Left ventricle myocardium inferior (tissue), 1 donor: ENCODE data around the gene PCLO. TPM values are rescaled to one million over a fixed set of nuclear protein-coding genes. Genes with fewer than 3 reads are reported as not detected.

ENCODE experiments used
- DNase-seq: peaks from one replicate; pipeline ENCODE4 v3.0.0-alpha.2; 2020
- H3K27ac ChIP-seq: fragments of 200-600 bp; replicated peaks from 2 replicates; pipeline ENCODE4 v1.8.0; 2021
- H3K27me3 ChIP-seq: fragments of 200-600 bp; 2 replicates; pipeline ENCODE4 v1.8.0; 2021; ENCODE audit warnings: low read depth
- H3K36me3 ChIP-seq: fragments of 200-600 bp; 2 replicates; pipeline ENCODE4 v1.8.0; 2021
- H3K4me1 ChIP-seq: fragments of 200-600 bp; 2 replicates; pipeline ENCODE4 v1.8.0; 2021
- H3K4me3 ChIP-seq: fragments of 200-600 bp; 2 replicates; pipeline ENCODE4 v1.8.0; 2021; ENCODE audit warnings: mild to moderate bottlenecking, moderate library complexity
- H3K9me3 ChIP-seq: fragments of 200-600 bp; replicated peaks from 2 replicates; pipeline ENCODE4 v1.8.0; 2021
- intact Hi-C: fragments of 100-400 bp; cut with micrococcal nuclease; formaldehyde crosslinking; loops from one replicate; pipeline ENCODE4 v1.11.0; 2022
- total RNA-seq: library from RNA; stranded (reverse); fragmentation: NEBNext Ultra II Directional; extraction: Animal tissue kit (Norgen Biotek cat#: 25700); gene quantifications from one replicate; pipeline ENCODE4 v1.2.1, GENCODE V29; 2021
- TF ChIP-seq, protein P1 (sequence below): fragments of 200-600 bp; IDR thresholded peaks from 2 replicates; pipeline ENCODE4 v1.8.0; 2021; ENCODE audit warnings: antibody characterized with exemption, mild to moderate bottlenecking, borderline replicate concordance
- donor health status: DM: no; HTN: yes; CAD: no; lungs with severe emphysema.

PCLO gene
- total RNA-seq, 1 donor from 2014 or later, result 4.2 TPM

DNA sequence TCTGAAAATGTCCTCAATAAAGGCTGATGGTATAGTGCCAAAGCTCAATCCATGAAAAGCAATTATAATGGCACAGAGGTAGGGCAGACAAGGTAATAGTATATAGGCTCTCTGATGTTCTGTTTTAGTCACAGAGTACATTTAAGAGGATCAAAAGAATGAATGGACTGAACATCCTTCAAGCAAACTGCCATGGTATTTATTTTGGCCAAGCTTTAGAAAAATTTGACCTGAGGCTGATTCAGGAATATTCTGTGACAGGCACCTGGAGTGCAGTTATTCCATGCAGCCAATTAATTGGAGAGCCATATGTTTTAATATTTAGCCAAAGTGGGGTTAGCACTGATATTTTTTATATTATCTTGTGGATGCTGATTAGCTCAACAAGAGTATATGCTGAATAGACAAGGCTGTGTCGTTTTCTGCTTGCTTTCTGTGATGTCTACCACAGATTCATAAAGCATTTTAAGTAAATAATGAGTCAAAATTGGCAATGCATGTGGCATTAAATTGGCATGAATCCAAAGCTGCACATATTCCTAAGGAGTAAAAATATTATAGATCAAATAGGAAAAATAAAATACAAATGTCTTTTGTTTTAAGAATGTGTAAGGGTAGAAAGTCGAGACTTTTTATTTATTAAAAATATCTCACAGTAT is 177.4 kb downstream of the PCLO start:
- no peak overlapping the region for H3K27ac ChIP-seq
- intact Hi-C loops, result no loop called here
- H3K27me3 ChIP-seq, result no peaks in the 10 kb centered on the region
- TF ChIP-seq, protein P1, sequence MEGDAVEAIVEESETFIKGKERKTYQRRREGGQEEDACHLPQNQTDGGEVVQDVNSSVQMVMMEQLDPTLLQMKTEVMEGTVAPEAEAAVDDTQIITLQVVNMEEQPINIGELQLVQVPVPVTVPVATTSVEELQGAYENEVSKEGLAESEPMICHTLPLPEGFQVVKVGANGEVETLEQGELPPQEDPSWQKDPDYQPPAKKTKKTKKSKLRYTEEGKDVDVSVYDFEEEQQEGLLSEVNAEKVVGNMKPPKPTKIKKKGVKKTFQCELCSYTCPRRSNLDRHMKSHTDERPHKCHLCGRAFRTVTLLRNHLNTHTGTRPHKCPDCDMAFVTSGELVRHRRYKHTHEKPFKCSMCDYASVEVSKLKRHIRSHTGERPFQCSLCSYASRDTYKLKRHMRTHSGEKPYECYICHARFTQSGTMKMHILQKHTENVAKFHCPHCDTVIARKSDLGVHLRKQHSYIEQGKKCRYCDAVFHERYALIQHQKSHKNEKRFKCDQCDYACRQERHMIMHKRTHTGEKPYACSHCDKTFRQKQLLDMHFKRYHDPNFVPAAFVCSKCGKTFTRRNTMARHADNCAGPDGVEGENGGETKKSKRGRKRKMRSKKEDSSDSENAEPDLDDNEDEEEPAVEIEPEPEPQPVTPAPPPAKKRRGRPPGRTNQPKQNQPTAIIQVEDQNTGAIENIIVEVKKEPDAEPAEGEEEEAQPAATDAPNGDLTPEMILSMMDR, result no peak
- no peak overlapping the region for H3K4me3 ChIP-seq
- no peaks in the 10 kb centered on the region for H3K9me3 ChIP-seq
- H3K36me3 ChIP-seq, result no peaks in the 10 kb centered on the region
- H3K4me1 ChIP-seq, result no peaks in the 10 kb centered on the region
- DNase-seq, result no peak

DNA sequence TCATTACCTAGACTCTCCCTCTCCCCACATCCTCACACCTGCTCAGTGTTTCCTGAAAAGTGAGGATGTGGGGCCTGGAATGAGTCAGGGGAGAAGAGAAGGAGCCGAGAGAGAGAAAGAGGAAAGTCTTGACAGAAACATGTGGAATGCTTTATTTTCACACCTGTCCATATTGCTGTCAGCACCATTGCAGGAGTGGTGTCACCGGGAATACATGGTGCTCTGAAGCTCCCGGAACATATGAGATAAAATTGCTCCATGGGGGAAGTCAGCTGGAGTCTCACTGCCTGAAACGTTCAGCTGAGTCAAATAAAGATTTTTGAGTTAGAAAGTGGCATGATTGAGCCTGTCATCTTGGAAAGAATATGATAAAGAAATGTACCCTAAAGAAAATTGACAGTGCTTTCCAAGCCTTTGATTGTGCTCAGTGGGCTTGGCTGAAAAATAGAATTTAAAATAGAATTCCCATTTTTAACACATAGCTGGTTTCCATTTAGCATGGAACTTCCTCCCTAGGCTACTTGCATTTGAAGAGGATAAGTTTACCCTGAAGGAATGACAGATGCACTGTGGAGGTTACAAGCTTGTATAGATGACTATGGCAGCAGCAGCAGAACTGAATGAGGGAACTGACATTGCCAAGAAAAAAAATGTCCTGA is 182.4 kb downstream of the PCLO start:
- Histone ChIP-seq H3K36me3 (no peaks in the 10 kb centered on the region), H3K4me1 (no peaks in the 10 kb centered on the region), H3K27ac (no peak overlapping the region), H3K4me3 (no peak overlapping the region), H3K9me3 (no peaks in the 10 kb centered on the region), H3K27me3 (no peaks in the 10 kb centered on the region)
- no peak for DNase-seq
- intact Hi-C loops, result no loop called here
- TF ChIP-seq, protein P1, result no peak

DNA sequence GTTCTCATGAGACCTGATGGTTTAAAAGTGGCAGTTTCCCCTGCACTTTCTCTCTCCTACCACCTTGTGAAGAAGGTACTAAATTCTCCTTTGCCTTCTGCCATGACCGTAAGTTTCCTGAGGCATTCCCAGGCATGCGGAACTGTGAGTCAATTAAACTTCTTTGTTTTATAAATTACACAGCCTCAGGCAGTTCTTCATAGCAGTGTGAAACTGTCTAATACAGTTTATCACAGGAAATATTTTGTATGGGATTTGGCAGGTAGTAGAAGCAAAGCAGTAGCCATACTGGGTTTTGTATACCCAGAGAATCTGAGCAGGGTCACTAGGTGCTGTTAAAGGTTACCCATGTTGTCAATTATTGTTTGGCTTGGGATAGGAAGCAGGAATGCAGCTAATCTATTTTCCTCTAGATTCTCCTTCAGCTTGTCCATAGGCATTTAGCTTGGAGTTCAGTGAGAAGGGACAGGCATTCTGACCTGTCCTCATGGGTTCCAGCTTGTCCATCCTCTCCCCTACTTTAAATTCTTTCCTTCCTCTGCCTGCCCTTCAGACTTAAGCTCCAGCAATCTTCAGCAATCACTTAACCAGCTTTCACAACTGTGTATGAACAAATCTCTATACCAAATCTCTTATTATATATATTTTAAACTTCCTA is 186.7 kb downstream of the PCLO start:
- DNase-seq, result no peak
- intact Hi-C loops, result no loop called here
- no peaks in the 10 kb centered on the region for H3K36me3 ChIP-seq
- H3K4me3 ChIP-seq, result no peak overlapping the region
- no peaks in the 10 kb centered on the region for H3K9me3 ChIP-seq
- no peaks in the 10 kb centered on the region for H3K4me1 ChIP-seq
- TF ChIP-seq, protein P1, result no peak
- H3K27ac ChIP-seq, result no peak overlapping the region
- no peaks in the 10 kb centered on the region for H3K27me3 ChIP-seq

DNA sequence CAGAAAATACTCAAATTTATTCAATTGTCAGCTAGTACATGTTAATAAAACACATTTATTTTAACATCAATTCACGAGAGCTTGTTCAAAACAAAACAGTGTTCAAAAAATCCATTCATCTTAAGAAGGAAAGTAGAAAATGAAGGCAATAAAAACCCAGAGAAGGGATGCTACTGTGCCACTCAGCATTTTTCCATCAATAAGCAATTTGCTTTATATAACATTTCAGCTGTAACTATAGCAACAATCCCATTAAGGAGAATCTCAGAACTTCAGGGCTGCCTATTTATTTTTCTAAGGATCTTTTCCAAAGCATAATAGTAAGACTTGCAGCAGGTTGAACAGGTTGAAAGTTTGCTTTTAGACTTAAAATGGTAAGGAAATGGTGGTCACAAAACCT is 190.5 kb downstream of the PCLO start:
- Histone ChIP-seq H3K36me3 (no peaks in the 10 kb centered on the region), H3K4me1 (no peaks in the 10 kb centered on the region), H3K9me3 (no peaks in the 10 kb centered on the region), H3K27me3 (no peaks in the 10 kb centered on the region), H3K4me3 (no peak overlapping the region), H3K27ac (no peak overlapping the region)
- DNase-seq, result no peak
- TF ChIP-seq, protein P1, result no peak
- intact Hi-C loops, result no loop called here

DNA sequence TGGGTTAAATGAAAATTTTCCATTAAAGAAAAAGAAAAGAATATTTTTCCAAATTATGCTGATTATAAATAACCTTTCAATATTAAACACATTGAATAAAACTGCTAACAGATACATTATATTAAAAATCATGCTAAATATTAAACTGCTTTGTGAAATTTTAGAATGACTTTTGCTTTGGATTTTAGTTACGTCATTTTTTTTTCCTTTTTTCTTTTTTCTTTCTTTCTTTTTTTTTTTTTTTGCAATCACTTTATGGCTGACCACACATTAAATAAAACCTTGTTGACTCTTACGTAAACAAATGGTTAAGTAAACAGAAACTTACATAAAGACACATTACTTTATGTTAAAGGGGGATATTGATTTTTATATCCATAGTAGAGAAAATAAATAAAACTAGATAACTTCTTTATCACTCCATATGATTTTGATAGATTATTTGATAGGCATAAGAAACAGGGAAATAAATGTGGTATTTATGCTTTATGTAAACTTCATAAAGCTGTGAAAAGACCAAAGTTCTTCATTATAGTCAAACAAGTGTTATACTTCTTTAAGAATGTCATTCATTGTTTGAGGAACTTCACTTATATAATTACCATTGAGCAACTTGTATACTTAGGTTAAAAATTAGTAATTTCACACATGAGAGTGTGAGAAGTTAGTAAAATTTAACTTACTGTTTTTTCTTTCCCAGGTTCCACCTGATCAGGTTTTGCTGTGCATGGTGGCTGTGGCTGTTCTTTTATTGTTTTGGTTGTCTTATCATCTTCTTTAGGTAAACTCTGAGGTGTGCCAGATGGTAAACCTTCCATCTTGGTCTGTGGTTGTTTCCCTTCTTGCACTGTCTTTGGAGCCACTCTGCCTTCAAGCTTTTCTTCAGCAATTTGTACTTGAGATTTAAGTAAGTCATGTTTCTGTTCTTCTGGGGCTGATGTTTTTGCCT is 197.3 kb downstream of the PCLO start:
- intact Hi-C loops, result no loop called here
- DNase-seq, result no peak

More for the DNA sequence above, 197.3 kb downstream of the PCLO start:
- no peaks in the 10 kb centered on the region for H3K9me3 ChIP-seq
- H3K36me3 ChIP-seq, result no peaks in the 10 kb centered on the region
- no peaks in the 10 kb centered on the region for H3K4me1 ChIP-seq
- no peaks in the 10 kb centered on the region for H3K27me3 ChIP-seq
- no peak overlapping the region for H3K27ac ChIP-seq
- H3K4me3 ChIP-seq, result no peak overlapping the region
- TF ChIP-seq, protein P1, result no peak
